Fibroblast of villous mesenchyme (primary cell): ENCODE measurements around the gene CLEC16A. TPM values are rescaled to one million over a fixed set of nuclear protein-coding genes. Genes with fewer than 3 reads are reported as not detected.

ENCODE experiments used
- DNase-seq: peaks from one replicate; pipeline ENCODE4 v3.0.0-alpha.2; 2010; ENCODE audit warnings: low read depth
- H3K4me3 ChIP-seq: 2 replicates; pipeline ENCODE4 v1.5.1; 2011; ENCODE audit warnings: low read depth, mild to moderate bottlenecking, low read length
- total RNA-seq: library from RNA; depleted of rRNA; stranded (reverse); fragments of >200 nt; gene quantifications from 2 replicates; pipeline ENCODE4 v1.2.3, GENCODE V29; 2012
- TF ChIP-seq, protein P1 (sequence below): IDR thresholded peaks from 2 replicates; pipeline ENCODE4 v1.5.1; 2012; ENCODE audit warnings: low read depth, mild to moderate bottlenecking, low read length; ENCODE audit not compliant: insufficient read depth

Gene CLEC16A
- total RNA-seq, 1 donor, result 32.4 TPM

DNA sequence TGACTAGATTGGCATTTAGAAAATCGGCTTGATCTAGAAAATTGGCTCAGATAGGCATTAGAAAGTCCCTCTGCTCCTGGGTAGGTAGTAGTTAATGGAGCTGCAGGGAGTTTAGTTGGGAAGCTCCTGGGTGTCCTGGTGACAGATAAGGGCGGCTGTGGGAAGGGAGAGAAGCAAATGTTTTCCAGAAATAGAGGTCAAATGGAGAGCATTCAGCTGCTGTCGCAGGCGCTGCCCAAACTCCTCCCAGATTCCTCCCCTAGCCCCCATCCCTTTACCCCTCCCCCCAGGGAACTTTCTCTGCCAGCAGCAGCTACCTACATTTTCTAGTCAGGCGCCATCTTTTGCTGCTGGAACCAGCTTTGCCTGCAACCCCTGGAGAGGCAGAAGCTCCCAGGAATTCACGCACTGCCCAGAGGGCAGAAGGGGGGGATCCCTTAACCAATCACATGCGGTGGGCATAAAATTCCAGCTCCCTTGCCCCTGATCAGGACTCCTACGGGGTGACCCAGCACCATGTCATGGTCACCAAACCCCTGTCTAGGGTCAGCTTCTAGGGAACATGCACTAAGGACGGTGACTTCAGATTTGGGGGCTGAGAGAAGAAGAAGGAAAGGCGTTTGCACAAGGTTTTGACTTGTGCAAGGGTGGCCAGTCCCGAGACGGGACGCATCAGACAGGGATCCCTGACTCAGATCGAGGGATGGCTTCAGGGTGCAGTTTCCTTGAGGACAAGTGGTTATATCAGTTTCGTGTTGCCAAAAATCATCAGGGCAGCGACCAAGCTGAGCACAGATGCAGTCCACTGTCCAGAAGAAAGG lies 267.8 kb downstream of the CLEC16A start:
- H3K4me3 ChIP-seq, result no peak overlapping the region
- DNase-seq, result peak; percentile 38
- TF ChIP-seq, protein P1, sequence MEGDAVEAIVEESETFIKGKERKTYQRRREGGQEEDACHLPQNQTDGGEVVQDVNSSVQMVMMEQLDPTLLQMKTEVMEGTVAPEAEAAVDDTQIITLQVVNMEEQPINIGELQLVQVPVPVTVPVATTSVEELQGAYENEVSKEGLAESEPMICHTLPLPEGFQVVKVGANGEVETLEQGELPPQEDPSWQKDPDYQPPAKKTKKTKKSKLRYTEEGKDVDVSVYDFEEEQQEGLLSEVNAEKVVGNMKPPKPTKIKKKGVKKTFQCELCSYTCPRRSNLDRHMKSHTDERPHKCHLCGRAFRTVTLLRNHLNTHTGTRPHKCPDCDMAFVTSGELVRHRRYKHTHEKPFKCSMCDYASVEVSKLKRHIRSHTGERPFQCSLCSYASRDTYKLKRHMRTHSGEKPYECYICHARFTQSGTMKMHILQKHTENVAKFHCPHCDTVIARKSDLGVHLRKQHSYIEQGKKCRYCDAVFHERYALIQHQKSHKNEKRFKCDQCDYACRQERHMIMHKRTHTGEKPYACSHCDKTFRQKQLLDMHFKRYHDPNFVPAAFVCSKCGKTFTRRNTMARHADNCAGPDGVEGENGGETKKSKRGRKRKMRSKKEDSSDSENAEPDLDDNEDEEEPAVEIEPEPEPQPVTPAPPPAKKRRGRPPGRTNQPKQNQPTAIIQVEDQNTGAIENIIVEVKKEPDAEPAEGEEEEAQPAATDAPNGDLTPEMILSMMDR, result no peak

DNA sequence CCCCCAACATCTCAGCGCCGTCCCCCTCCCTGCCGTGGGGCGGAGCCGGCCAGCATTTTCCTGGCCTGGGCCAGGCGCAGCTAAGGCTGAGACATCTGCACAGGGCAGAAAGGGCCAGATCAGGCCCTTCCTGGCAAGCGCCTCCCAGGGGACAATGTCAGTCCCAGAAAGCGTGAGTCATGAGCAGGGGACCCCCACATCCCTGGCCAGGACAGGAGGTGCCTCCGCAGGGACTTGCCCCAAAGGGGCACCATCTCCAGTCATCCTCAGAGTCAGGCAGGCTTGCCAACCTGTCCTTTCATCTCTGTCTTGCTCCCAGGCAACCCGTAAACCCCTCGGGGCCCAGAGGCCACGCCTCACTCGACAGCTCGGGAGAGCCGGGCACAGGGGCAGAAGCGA lies 268.4 kb downstream of the CLEC16A start:
- H3K4me3 ChIP-seq, result no peak overlapping the region
- DNase-seq, result no peak
- TF ChIP-seq, protein P1, result no peak

DNA sequence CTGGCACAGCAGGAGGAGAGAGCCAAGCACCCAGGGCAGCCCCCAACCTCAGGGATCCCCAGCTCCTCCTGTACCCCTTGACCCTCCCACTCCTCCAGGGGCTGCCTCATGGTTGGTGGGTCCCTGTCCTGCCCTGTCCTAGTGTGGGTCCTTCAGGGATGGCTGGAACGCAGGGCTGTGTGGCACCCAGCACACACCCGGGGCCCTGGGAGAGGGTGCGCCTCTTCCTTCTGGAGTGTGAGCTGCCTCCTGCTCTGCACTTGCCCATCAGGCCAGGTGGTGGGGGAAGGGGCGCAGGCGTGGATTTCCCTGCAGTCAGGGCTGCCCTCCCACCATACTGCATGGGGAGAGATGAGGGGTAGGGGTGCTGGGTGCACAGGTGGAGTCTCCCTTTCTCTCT lies 269.0 kb downstream of the CLEC16A start:
- no peak for DNase-seq
- H3K4me3 ChIP-seq, result no peak overlapping the region
- TF ChIP-seq, protein P1, result no peak

DNA sequence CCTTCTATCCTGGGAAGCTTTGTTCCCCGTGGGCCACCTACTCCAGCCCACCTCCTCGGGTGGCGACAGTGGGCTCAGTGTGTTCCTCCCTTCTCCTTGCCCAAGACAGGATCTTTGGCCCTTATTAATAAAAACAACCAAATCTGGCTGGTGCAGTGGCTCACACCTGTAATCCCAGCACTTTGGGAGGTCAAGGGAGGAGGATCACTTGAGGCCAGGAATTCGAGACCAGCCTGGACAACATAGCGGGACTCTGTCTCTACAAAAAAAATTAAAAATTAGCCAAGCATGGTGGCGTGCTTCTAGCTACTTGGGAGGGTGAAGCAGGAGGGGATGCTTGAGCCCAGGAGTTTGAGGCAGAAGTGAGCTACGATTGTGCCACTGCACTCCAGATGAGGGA lies 269.4 kb downstream of the CLEC16A start:
- TF ChIP-seq, protein P1, result no peak
- no peak for DNase-seq
- H3K4me3 ChIP-seq, result no peak overlapping the region

DNA sequence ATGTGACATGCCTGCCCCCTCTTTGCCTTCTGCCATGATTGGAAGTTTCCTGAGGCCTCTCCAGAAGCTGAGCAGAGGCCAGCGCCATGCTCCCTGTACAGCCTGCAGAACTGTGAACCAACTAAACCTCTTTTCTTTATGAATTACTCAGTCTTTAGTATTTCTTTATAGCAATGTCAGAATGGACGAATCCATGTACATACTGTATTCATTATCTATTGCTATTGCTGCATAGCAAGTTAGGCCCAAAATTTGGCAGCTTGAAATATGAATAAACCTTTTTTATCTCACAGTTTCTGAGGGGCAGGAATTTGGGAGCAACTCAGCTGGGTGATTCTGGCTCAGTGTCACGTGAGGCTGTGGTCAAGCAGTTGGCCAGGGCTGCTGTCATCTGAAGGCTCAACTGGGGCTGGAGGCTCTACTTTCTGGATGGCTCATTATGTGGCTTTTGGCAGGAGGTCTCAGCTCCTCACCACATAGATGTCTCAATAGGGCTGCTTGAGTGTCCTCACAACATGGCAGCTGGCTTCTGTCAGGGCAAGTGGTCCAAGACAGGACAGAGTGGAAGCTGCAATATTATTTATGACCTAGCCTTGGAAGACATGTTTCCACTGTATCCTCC lies 271.7 kb downstream of the CLEC16A start:
- no peak for DNase-seq
- H3K4me3 ChIP-seq, result no peak overlapping the region
- TF ChIP-seq, protein P1, result no peak

DNA sequence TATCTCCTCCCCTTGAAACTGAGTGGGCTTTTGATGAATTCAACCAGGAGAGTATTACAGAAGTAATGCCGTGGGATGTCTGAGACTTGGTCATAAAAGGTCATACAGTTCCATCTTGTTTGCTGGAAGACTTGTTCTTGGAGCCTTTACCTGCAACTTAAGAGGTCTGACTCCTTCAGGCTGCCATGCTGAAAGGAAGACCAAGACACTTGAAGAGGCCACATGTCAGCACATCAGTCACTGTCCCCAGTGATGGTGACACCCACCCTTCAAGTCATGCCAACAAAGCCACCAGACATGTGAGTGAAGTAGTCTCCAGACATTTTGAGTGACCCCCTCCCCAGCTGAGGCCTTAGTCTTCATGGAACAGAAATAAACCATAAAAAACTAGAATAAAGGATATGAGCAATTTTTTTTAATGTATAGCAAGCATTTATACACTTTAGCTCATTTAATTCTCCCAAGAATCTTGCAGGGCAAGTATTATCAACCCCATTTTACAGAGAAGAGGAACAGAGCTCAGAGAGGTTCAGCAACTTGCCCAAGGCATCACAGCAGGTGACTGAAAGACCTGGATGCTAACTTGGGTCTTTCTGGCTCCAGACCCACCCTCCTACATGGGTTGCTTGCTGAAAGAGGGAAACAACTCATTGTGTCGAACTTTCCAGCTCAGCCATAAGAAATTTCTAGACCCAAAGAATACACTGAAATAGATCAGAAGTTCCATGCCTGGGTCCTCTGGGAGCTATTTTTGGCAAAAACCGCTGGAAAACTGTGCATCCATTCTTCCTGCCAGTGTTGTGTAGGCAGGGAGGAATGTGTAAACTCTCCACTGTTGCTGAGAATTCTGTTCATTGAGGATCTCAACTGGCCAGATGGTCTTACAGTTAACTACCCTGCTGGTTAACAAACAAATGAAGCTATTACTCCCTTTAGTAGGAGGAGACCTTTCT lies 273.6 kb downstream of the CLEC16A start:
- TF ChIP-seq, protein P1, result no peak
- no peak for DNase-seq
- H3K4me3 ChIP-seq, result no peak overlapping the region
